HL-60 (cell line): ENCODE measurements around the gene MFRP.

Experiments
- DNase-seq, 2 experiments: peaks; one replicate each; pipeline ENCODE4 v3.0.0-alpha.2; 2010 to 2020; ENCODE audit warnings: low read depth in 1 of 2, low spot score in 1 of 2
- H3K27ac ChIP-seq: fragments of 250-450 bp; sonication (Bioruptor Pico); replicated peaks from 2 replicates; pipeline ENCODE4 v1.5.1; 2020; ENCODE audit warnings: mild to moderate bottlenecking, moderate library complexity
- H3K27me3 ChIP-seq: fragments of 250-450 bp; sonication (Bioruptor Pico); 2 replicates; pipeline ENCODE4 v1.5.1; 2021; ENCODE audit warnings: mild to moderate bottlenecking, moderate library complexity; ENCODE audit not compliant: insufficient read depth, poor library complexity, severe bottlenecking
- H3K4me3 ChIP-seq: replicated peaks from 2 replicates; pipeline ENCODE4 v1.5.1; 2011; ENCODE audit warnings: mild to moderate bottlenecking, control low read depth, low read length; ENCODE audit not compliant: insufficient read depth
- GABPA ChIP-seq: IDR thresholded peaks from 2 replicates; pipeline ENCODE4 v1.6.1; 2012; ENCODE audit warnings: low read depth
- POLR2AphosphoS5 ChIP-seq: IDR thresholded peaks from 2 replicates; pipeline ENCODE4 v1.6.1; 2012; ENCODE audit warnings: low read depth
- SPI1 ChIP-seq: IDR thresholded peaks from 2 replicates; pipeline ENCODE4 v1.6.1; 2012; ENCODE audit warnings: low read depth, mild to moderate bottlenecking, borderline replicate concordance
- TF ChIP-seq, protein P1 (sequence below): IDR thresholded peaks from one replicate; pipeline ENCODE4 v1.5.1; 2011; ENCODE audit warnings: low read length, control low read depth, inconsistent platforms; ENCODE audit not compliant: insufficient read depth
- TF ChIP-seq, protein P2 (sequence below): IDR thresholded peaks from 2 replicates; pipeline ENCODE4 v1.6.1; 2012; ENCODE audit warnings: low read depth; ENCODE audit not compliant: insufficient replicate concordance

MFRP gene

DNA sequence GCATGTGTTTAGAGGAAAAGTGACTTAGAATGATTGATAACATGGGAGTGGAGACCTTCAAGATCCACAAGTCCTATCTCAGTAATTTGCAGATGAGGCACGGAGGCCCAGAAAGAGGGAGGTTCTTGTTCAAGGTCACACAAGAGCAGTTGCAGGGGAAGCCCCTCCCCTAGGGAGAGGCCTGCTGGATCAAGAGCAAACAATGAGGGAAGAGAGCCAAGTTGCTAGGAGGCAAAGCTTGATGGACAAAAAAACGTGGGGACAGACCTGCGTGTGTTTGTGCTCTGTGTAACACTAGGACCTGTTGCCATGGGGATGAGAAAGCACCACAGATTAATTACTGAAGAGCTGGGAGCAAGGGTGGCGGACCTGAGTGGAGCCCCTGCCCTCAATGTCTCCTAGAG is 6.4 kb upstream of the MFRP start:
- TF ChIP-seq GABPA (no peak), SPI1 (no peak), POLR2AphosphoS5 (no peak)
- TF ChIP-seq, protein P1, sequence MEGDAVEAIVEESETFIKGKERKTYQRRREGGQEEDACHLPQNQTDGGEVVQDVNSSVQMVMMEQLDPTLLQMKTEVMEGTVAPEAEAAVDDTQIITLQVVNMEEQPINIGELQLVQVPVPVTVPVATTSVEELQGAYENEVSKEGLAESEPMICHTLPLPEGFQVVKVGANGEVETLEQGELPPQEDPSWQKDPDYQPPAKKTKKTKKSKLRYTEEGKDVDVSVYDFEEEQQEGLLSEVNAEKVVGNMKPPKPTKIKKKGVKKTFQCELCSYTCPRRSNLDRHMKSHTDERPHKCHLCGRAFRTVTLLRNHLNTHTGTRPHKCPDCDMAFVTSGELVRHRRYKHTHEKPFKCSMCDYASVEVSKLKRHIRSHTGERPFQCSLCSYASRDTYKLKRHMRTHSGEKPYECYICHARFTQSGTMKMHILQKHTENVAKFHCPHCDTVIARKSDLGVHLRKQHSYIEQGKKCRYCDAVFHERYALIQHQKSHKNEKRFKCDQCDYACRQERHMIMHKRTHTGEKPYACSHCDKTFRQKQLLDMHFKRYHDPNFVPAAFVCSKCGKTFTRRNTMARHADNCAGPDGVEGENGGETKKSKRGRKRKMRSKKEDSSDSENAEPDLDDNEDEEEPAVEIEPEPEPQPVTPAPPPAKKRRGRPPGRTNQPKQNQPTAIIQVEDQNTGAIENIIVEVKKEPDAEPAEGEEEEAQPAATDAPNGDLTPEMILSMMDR: no peak
- TF ChIP-seq, protein P2, sequence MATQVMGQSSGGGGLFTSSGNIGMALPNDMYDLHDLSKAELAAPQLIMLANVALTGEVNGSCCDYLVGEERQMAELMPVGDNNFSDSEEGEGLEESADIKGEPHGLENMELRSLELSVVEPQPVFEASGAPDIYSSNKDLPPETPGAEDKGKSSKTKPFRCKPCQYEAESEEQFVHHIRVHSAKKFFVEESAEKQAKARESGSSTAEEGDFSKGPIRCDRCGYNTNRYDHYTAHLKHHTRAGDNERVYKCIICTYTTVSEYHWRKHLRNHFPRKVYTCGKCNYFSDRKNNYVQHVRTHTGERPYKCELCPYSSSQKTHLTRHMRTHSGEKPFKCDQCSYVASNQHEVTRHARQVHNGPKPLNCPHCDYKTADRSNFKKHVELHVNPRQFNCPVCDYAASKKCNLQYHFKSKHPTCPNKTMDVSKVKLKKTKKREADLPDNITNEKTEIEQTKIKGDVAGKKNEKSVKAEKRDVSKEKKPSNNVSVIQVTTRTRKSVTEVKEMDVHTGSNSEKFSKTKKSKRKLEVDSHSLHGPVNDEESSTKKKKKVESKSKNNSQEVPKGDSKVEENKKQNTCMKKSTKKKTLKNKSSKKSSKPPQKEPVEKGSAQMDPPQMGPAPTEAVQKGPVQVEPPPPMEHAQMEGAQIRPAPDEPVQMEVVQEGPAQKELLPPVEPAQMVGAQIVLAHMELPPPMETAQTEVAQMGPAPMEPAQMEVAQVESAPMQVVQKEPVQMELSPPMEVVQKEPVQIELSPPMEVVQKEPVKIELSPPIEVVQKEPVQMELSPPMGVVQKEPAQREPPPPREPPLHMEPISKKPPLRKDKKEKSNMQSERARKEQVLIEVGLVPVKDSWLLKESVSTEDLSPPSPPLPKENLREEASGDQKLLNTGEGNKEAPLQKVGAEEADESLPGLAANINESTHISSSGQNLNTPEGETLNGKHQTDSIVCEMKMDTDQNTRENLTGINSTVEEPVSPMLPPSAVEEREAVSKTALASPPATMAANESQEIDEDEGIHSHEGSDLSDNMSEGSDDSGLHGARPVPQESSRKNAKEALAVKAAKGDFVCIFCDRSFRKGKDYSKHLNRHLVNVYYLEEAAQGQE: no peak
- no peak for DNase-seq
- Histone ChIP-seq H3K27ac (no peak overlapping the region), H3K4me3 (no peak overlapping the region), H3K27me3 (peaks cover 5% of the 10 kb centered on the region)

DNA sequence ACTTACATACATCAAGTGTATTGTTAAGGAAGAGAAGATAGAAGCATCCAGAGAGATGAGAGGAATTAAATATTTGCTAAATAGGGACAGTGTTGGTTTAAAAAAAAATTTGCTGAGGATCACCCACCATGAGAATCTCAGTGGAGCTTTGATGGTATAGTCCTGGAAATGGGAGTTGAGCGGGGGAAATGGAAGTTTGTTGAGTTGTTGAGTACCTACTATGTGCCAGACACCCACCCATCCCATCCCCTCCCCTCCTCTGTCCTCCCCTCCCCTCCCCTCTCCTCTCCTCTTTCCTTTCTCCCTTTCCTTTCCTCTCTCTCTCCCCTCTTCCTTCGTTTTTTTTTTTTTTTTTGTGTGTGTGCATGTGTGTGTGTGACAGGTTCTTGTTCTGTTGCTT is 4.7 kb upstream of the MFRP start:
- Histone ChIP-seq H3K27me3 (peaks cover 5% of the 10 kb centered on the region), H3K4me3 (no peak overlapping the region), H3K27ac (no peak overlapping the region)
- no peak for DNase-seq
- TF ChIP-seq SPI1: no peak

DNA sequence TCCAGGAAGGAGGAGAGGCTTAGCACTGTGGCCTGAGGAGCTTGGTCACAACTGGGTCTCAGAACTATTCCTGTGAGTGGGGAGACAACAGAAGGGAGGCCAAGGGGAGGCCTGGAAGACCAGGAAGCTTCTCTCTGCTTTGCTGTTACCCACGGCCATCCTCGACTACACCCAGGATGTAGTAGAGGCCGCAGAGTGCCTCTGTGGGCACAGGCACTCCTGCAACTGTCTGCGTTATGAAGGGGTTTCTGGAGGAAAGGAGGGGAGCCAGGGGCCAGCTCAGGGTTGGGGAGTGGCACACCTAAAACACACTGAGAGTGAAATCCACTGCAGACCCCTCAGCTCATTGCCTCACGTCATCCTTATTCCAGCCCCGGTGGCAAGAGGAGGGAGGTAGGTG is 3.8 kb upstream of the MFRP start:
- Histone ChIP-seq H3K27me3 (peaks cover under 1% of the 10 kb centered on the region), H3K27ac (no peak overlapping the region), H3K4me3 (no peak overlapping the region)
- TF ChIP-seq POLR2AphosphoS5 (no peak), SPI1 (no peak), GABPA (no peak)
- TF ChIP-seq, protein P2: no peak
- TF ChIP-seq, protein P1: no peak
- no peak for DNase-seq

DNA sequence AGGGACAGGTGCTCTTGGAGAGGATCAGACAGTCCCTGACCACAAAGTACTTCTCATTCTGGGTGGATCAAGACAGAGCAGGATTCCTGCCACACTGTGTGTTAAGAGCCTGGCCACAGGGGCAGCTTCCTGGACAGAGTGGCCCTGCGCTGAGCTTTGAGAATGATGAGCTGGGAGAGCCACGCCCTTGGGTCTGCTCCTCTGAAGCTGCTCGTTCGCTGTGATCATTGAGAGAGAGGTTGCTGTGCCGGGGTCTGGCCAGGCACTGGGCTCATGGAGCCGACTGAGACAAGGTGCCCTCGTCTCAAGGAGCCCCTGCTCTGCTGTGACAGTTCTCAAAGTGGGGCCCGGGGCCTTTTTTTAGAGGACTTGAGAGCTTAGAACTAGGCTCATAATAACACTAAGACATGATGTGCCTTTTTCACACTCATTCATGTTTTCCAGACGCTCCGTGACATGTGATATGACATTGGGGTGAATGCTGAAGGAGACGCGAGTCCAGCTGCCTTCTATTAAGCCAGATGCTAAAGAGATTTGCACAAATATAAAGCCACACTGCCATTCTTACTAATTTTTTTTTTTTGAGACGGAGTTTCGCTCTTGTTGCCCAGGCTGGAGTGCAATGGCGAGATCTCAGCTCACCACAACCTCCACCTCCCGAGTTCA is 1.6 kb upstream of the MFRP start:
- TF ChIP-seq, protein P1: no peak
- TF ChIP-seq POLR2AphosphoS5 (no peak), GABPA (no peak), SPI1 (no peak)
- TF ChIP-seq, protein P2: no peak
- H3K4me3 ChIP-seq: no peak overlapping the region
- H3K27me3 ChIP-seq: no peaks in the 10 kb centered on the region
- no peak for DNase-seq
- no peak overlapping the region for H3K27ac ChIP-seq
